Bronchial epithelial cell (primary cell): Measurements from ENCODE around the gene PDIK1L. TPM values are rescaled to one million over a fixed set of nuclear protein-coding genes. Genes with fewer than 3 reads are reported as not detected.

ENCODE experiments used
- DNase-seq: peaks from one replicate; pipeline ENCODE4 v3.0.0-alpha.2; 2010; ENCODE audit warnings: low read depth
- FAIRE-seq: peaks from 2 replicates; lab custom pipeline; 2011; peaks lifted over from hg19 to GRCh38; lab: Jason Lieb, UNC
- H3K27me3 ChIP-seq: 2 replicates; pipeline ENCODE4 v1.5.1; 2011; ENCODE audit warnings: low read length; ENCODE audit not compliant: control insufficient read depth, insufficient read depth
- H3K36me3 ChIP-seq: 2 replicates; pipeline ENCODE4 v1.5.1; 2011; ENCODE audit warnings: low read length; ENCODE audit not compliant: control insufficient read depth, insufficient read depth
- H3K4me3 ChIP-seq: 2 replicates; pipeline ENCODE4 v1.5.1; 2011; ENCODE audit warnings: mild to moderate bottlenecking, low read depth, low read length, control low read depth
- total RNA-seq: library from RNA; depleted of rRNA; stranded (reverse); fragments of >200 nt; gene quantifications from 2 replicates; pipeline ENCODE4 v1.2.1, GENCODE V29; 2014
- TF ChIP-seq, protein P1 (sequence below): IDR thresholded peaks from 2 replicates; pipeline ENCODE4 v1.5.1; 2011; ENCODE audit warnings: mild to moderate bottlenecking, moderate library complexity, low read length, control low read depth, inconsistent platforms; ENCODE audit not compliant: insufficient read depth, severe bottlenecking

Gene PDIK1L
- total RNA-seq, 1 donor from 2014 or later, result 8.7 TPM

DNA sequence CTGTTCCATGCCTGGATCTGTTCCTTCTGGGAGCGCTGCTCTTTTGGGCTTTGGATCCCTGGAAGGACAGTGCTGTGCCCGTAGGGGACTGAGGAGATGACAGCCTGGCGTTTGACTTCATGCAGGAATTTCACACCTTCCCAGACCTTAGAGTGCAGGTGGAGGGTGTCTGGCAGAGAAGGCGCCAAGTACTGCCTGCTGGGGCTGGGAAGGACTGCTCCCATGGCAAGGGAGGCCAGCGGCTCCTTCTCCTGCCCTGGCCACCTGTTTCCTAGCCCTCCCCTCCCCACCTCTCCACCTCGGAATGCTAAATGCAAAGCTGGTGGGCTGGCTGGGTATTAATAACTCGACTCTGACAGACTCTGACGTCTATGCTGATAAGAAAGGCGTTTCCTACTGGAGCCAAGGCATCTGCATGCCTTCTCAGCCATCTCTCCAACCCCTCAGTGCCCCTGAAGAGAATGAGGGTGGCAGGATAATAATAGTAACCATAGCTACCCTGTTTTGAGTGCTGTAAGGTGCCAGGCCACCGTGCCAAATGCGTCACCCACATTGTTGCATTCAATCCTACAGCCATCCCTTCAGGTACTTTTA lies 17.5 kb upstream of the PDIK1L start:
- DNase-seq, result no peak
- no peaks in the 10 kb centered on the region for H3K36me3 ChIP-seq
- no peak for FAIRE-seq
- TF ChIP-seq, protein P1, sequence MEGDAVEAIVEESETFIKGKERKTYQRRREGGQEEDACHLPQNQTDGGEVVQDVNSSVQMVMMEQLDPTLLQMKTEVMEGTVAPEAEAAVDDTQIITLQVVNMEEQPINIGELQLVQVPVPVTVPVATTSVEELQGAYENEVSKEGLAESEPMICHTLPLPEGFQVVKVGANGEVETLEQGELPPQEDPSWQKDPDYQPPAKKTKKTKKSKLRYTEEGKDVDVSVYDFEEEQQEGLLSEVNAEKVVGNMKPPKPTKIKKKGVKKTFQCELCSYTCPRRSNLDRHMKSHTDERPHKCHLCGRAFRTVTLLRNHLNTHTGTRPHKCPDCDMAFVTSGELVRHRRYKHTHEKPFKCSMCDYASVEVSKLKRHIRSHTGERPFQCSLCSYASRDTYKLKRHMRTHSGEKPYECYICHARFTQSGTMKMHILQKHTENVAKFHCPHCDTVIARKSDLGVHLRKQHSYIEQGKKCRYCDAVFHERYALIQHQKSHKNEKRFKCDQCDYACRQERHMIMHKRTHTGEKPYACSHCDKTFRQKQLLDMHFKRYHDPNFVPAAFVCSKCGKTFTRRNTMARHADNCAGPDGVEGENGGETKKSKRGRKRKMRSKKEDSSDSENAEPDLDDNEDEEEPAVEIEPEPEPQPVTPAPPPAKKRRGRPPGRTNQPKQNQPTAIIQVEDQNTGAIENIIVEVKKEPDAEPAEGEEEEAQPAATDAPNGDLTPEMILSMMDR, result no peak
- no peaks in the 10 kb centered on the region for H3K27me3 ChIP-seq
- H3K4me3 ChIP-seq, result no peak overlapping the region

DNA sequence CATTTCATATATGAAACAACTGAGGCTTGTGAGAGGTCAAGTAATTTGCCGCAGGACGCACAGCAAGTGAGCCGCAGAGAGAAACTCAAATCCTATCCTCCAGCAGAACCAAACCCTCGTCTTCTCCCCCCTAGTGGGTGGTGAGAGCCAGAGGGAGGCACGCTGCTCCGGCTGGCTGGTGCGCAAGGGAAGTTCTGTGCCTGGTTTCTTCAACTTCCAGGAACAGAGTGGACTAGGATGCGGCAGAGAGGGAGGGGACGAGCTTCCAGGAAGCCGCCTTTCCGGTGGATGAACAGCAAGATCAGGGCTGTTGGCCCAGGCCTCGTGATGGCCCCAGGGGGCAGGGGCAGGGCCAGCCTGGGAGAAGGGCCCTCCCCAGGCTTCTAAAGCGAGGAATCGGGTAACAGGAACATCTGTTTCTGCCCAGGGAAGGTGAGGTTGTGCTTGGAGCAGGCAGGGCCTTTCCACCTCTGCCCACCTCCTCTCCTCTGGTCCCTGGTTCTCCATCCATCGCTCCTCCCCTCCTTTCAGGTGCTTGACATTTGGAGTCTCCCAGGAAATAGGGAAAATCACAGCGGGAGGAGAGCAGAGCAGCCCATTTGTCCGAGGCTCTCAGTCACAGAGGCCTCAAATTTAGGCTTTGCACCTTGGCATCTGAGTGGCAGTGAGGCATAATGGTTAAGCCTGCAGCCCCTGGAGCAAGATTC lies 16.8 kb upstream of the PDIK1L start:
- FAIRE-seq (no peak), DNase-seq (no peak)
- no peaks in the 10 kb centered on the region for H3K27me3 ChIP-seq
- H3K36me3 ChIP-seq, result no peaks in the 10 kb centered on the region
- TF ChIP-seq, protein P1, result no peak
- H3K4me3 ChIP-seq, result no peak overlapping the region

DNA sequence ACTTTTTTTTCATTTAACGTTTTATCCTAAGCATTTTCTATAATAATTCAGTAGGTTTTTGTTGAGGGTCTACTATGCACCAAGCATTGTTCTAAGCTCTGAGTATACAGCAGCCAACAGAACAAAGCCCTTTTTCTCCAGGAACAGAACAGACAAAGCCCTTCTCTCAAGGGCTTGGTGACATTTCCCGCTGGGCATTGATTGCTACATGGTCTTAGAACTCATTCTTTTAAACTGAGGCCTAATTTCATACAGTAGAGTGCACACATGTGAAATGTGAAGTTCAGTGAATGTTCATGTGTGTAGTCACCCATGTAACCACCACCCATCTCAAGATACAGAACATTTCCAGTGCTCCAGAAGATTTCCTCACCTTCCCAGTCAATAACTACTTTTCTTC lies 15.2 kb upstream of the PDIK1L start:
- no peaks in the 10 kb centered on the region for H3K36me3 ChIP-seq
- no peak for FAIRE-seq

DNA sequence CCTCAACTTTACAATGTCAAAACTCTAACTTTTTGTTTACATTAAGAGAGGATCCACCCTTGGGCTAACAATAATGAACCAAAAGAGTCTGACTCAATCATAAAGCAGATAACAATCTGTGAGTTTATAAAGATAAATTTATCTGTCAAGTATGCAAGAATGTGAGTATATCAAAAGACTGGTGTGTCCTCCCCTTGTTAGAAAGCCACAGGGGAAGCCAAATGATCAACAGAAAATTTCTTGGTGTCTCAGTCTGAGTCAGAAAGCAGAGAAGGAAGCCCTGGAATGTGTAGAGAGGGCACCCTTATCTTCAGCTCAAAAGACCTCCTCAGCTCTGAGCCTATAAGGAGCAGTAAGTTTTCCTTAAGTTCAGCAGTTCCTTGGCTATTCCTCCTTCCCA lies 13.9 kb upstream of the PDIK1L start:
- TF ChIP-seq, protein P1, result no peak
- Histone ChIP-seq H3K4me3 (no peak overlapping the region), H3K36me3 (no peaks in the 10 kb centered on the region), H3K27me3 (no peaks in the 10 kb centered on the region)
- no peak for FAIRE-seq
- no peak for DNase-seq

More for the DNA sequence above, 15.2 kb upstream of the PDIK1L start:
- TF ChIP-seq, protein P1, result no peak
- no peak for DNase-seq
- Histone ChIP-seq H3K4me3 (no peak overlapping the region), H3K27me3 (no peaks in the 10 kb centered on the region)

DNA sequence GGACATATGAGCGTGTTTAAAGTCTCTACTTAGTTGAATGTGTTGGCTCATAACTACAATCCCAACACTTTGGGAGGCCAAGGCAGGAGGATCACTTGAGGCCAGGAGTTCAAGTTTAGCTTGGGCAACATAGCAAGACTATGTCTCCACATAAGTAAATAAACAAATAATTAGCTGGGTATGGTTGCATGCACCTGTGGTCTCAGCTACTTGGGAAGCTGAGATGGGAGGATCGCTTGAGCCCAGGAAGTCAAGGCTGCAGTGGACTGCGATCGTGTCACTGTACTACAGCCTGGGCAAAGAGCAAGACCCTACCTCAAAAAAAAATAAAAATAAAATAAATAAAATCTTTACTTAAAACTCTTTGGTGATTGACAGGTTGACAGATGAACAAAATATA lies 13.0 kb upstream of the PDIK1L start:
- H3K36me3 ChIP-seq, result no peaks in the 10 kb centered on the region
- DNase-seq, result no peak
- H3K4me3 ChIP-seq, result no peak overlapping the region
- no peak for FAIRE-seq
- H3K27me3 ChIP-seq, result no peaks in the 10 kb centered on the region
- TF ChIP-seq, protein P1, result no peak
